ENCODE data around the gene GPR42.

GPR42 gene

DNA sequence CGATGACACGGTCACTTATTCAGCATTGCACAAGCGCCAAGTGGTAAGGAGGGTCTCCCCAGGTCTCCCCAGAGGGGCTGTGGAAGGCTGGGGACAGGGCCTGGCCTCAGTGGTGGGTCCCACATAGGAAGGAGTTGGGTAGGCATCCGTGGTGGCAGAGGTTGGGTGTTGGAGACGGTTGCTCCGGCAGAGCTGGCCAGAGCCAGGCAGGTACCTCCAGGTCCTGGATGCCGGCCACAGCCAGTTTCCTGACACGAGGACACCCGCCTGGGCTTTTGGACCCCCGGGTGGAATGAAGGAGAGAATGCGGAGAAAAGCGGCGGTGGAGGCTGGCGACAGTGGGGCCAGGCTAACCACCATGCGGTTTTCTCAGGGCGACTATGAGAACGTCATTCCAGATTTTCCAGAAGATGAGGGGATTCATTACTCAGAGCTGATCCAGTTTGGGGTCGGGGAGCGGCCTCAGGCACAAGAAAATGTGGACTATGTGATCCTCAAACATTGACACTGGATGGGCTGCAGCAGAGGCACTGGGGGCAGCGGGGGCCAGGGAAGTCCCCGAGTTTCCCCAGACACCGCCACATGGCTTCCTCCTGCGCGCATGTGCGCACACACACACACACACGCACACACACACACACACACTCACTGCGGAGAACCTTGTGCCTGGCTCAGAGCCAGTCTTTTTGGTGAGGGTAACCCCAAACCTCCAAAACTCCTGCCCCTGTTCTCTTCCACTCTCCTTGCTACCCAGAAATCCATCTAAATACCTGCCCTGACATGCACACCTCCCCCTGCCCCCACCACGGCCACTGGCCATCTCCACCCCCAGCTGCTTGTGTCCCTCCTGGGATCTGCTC lies 24.4 kb upstream of the GPR42 start:
- peaks cover 6 to 16% of the 10 kb centered on the region in 2 donors for H3K4me1 ChIP-seq (ENCODE audit: control insufficient read depth in 1 of 2, insufficient read depth in 2 of 2, low read length in 2 of 2)
- peaks cover 0 to 14% of the 10 kb centered on the region in 2 donors for H3K27me3 ChIP-seq (ENCODE audit: control insufficient read depth in 1 of 2, insufficient read depth in 2 of 2, low read length in 2 of 2)
- no peaks in the 10 kb centered on the region for H3K36me3 ChIP-seq (ENCODE audit: control insufficient read depth in 1 of 2, insufficient read depth in 2 of 2, low read length in 2 of 2)
- H3K9me3 ChIP-seq (ENCODE audit: control insufficient read depth in 1 of 2, low read length in 2 of 2) = no peaks in the 10 kb centered on the region
- no peak overlapping the region for H3K4me3 ChIP-seq (ENCODE audit: low read depth in 1 of 2, low read length in 2 of 2)
- no peak overlapping the region for H3K27ac ChIP-seq (ENCODE audit: low read depth, low read length)
- no peak overlapping the region for H3K9ac ChIP-seq (ENCODE audit: low read depth in 1 of 2, low read length in 2 of 2)

GRCh38 chr19:35347171-35347929 lies 23.5 kb upstream of the GPR42 start, which contains the start of gene FFAR1:
Gene FFAR1, plus strand, starts transcription at chr19:35347902. Its CDS starts 3,650 bp downstream, at chr19:35351552.
- no peak within 1 kb of the TSS for H3K27ac ChIP-seq (ENCODE audit: low read depth, low read length)
- H3K27me3 ChIP-seq (ENCODE audit: control insufficient read depth in 1 of 2, insufficient read depth in 2 of 2, low read length in 2 of 2) = peaks cover 0 to 14% of the 10 kb centered on the region in 2 donors
- H3K4me3 ChIP-seq (ENCODE audit: low read depth in 1 of 2, low read length in 2 of 2) = no peak within 1 kb of the TSS
- H3K36me3 ChIP-seq (ENCODE audit: control insufficient read depth in 1 of 2, insufficient read depth in 2 of 2, low read length in 2 of 2) = no peaks in the 10 kb centered on the region
- H3K4me1 ChIP-seq (ENCODE audit: control insufficient read depth in 1 of 2, insufficient read depth in 2 of 2, low read length in 2 of 2) = peaks cover 6 to 16% of the 10 kb centered on the region in 2 donors
- H3K9me3 ChIP-seq (ENCODE audit: control insufficient read depth in 1 of 2, low read length in 2 of 2) = no peaks in the 10 kb centered on the region
- no peak within 1 kb of the TSS for H3K9ac ChIP-seq (ENCODE audit: low read depth in 1 of 2, low read length in 2 of 2)

GRCh38 chr19:35347930-35348298 lies 23.0 kb upstream of the GPR42 start:
- Histone ChIP-seq H3K4me3 (ENCODE audit: low read depth in 1 of 2, low read length in 2 of 2) (no peak overlapping the region), H3K9ac (ENCODE audit: low read depth in 1 of 2, low read length in 2 of 2) (no peak overlapping the region), H3K27me3 (ENCODE audit: control insufficient read depth in 1 of 2, insufficient read depth in 2 of 2, low read length in 2 of 2) (peaks cover 0 to 14% of the 10 kb centered on the region in 2 donors), H3K4me1 (ENCODE audit: control insufficient read depth in 1 of 2, insufficient read depth in 2 of 2, low read length in 2 of 2) (peaks cover 6 to 16% of the 10 kb centered on the region in 2 donors), H3K36me3 (ENCODE audit: control insufficient read depth in 1 of 2, insufficient read depth in 2 of 2, low read length in 2 of 2) (no peaks in the 10 kb centered on the region), H3K27ac (ENCODE audit: low read depth, low read length) (no peak overlapping the region), H3K9me3 (ENCODE audit: control insufficient read depth in 1 of 2, low read length in 2 of 2) (no peaks in the 10 kb centered on the region)

- Histone ChIP-seq H3K9ac (ENCODE audit: low read depth in 1 of 2, low read length in 2 of 2) (no peak overlapping the region), H3K9me3 (ENCODE audit: control insufficient read depth in 1 of 2, low read length in 2 of 2) (no peaks in the 10 kb centered on the region), H3K4me1 (ENCODE audit: control insufficient read depth in 1 of 2, insufficient read depth in 2 of 2, low read length in 2 of 2) (peaks cover 6 to 16% of the 10 kb centered on the region in 2 donors), H3K36me3 (ENCODE audit: control insufficient read depth in 1 of 2, insufficient read depth in 2 of 2, low read length in 2 of 2) (no peaks in the 10 kb centered on the region), H3K27me3 (ENCODE audit: control insufficient read depth in 1 of 2, insufficient read depth in 2 of 2, low read length in 2 of 2) (peaks cover 0 to 14% of the 10 kb centered on the region in 2 donors), H3K27ac (ENCODE audit: low read depth, low read length) (no peak overlapping the region), H3K4me3 (ENCODE audit: low read depth in 1 of 2, low read length in 2 of 2) (no peak overlapping the region)
Observed at GRCh38 chr19:35348911-35349611, 21.8 kb upstream of the GPR42 start.

- Histone ChIP-seq H3K9me3 (ENCODE audit: control insufficient read depth in 1 of 2, low read length in 2 of 2) (no peaks in the 10 kb centered on the region), H3K4me3 (ENCODE audit: low read depth in 1 of 2, low read length in 2 of 2) (no peak overlapping the region), H3K27me3 (ENCODE audit: control insufficient read depth in 1 of 2, insufficient read depth in 2 of 2, low read length in 2 of 2) (peaks cover 0 to 9% of the 10 kb centered on the region in 2 donors), H3K4me1 (ENCODE audit: control insufficient read depth in 1 of 2, insufficient read depth in 2 of 2, low read length in 2 of 2) (peaks cover 6 to 16% of the 10 kb centered on the region in 2 donors), H3K9ac (ENCODE audit: low read depth in 1 of 2, low read length in 2 of 2) (no peak overlapping the region), H3K27ac (ENCODE audit: low read depth, low read length) (no peak overlapping the region), H3K36me3 (ENCODE audit: control insufficient read depth in 1 of 2, insufficient read depth in 2 of 2, low read length in 2 of 2) (no peaks in the 10 kb centered on the region)
Observed at GRCh38 chr19:35349614-35350521, 21.0 kb upstream of the GPR42 start.

- Histone ChIP-seq H3K9me3 (ENCODE audit: control insufficient read depth in 1 of 2, low read length in 2 of 2) (no peaks in the 10 kb centered on the region), H3K36me3 (ENCODE audit: control insufficient read depth in 1 of 2, insufficient read depth in 2 of 2, low read length in 2 of 2) (no peaks in the 10 kb centered on the region), H3K27me3 (ENCODE audit: control insufficient read depth in 1 of 2, insufficient read depth in 2 of 2, low read length in 2 of 2) (peaks cover 0 to 8% of the 10 kb centered on the region in 2 donors), H3K9ac (ENCODE audit: low read depth in 1 of 2, low read length in 2 of 2) (no peak overlapping the region), H3K4me3 (ENCODE audit: low read depth in 1 of 2, low read length in 2 of 2) (no peak overlapping the region), H3K27ac (ENCODE audit: low read depth, low read length) (no peak overlapping the region), H3K4me1 (ENCODE audit: control insufficient read depth in 1 of 2, insufficient read depth in 2 of 2, low read length in 2 of 2) (peaks cover 6 to 16% of the 10 kb centered on the region in 2 donors)
Observed at GRCh38 chr19:35350591-35350990, 20.3 kb upstream of the GPR42 start.

- H3K9me3 ChIP-seq (ENCODE audit: control insufficient read depth in 1 of 2, low read length in 2 of 2) = no peaks in the 10 kb centered on the region
- H3K9ac ChIP-seq (ENCODE audit: low read depth in 1 of 2, low read length in 2 of 2) = no peak overlapping the region
- H3K27ac ChIP-seq (ENCODE audit: low read depth, low read length) = no peak overlapping the region
- H3K36me3 ChIP-seq (ENCODE audit: control insufficient read depth in 1 of 2, insufficient read depth in 2 of 2, low read length in 2 of 2) = no peaks in the 10 kb centered on the region
- H3K4me1 ChIP-seq (ENCODE audit: control insufficient read depth in 1 of 2, insufficient read depth in 2 of 2, low read length in 2 of 2) = peaks cover 0 to 9% of the 10 kb centered on the region in 2 donors
- H3K4me3 ChIP-seq (ENCODE audit: low read depth in 1 of 2, low read length in 2 of 2) = no peak overlapping the region
- H3K27me3 ChIP-seq (ENCODE audit: control insufficient read depth in 1 of 2, insufficient read depth in 2 of 2, low read length in 2 of 2) = peaks cover 0 to 3% of the 10 kb centered on the region in 2 donors
Observed at GRCh38 chr19:35351411-35352176, 19.3 kb upstream of the GPR42 start.

DNA sequence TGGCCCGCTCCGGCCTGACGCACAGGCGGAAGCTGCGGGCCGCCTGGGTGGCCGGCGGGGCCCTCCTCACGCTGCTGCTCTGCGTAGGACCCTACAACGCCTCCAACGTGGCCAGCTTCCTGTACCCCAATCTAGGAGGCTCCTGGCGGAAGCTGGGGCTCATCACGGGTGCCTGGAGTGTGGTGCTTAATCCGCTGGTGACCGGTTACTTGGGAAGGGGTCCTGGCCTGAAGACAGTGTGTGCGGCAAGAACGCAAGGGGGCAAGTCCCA lies 18.8 kb upstream of the GPR42 start:
- H3K27ac ChIP-seq (ENCODE audit: low read depth, low read length) = no peak overlapping the region
- no peaks in the 10 kb centered on the region for H3K9me3 ChIP-seq (ENCODE audit: control insufficient read depth in 1 of 2, low read length in 2 of 2)
- no peak overlapping the region for H3K4me3 ChIP-seq (ENCODE audit: low read depth in 1 of 2, low read length in 2 of 2)
- peaks cover 0 to 7% of the 10 kb centered on the region in 2 donors for H3K4me1 ChIP-seq (ENCODE audit: control insufficient read depth in 1 of 2, insufficient read depth in 2 of 2, low read length in 2 of 2)
- H3K9ac ChIP-seq (ENCODE audit: low read depth in 1 of 2, low read length in 2 of 2) = no peak overlapping the region
- peaks cover 0 to 3% of the 10 kb centered on the region in 2 donors for H3K27me3 ChIP-seq (ENCODE audit: control insufficient read depth in 1 of 2, insufficient read depth in 2 of 2, low read length in 2 of 2)
- H3K36me3 ChIP-seq (ENCODE audit: control insufficient read depth in 1 of 2, insufficient read depth in 2 of 2, low read length in 2 of 2) = no peaks in the 10 kb centered on the region
